GM06990 (cell line): ENCODE data around the gene MMP27.
A peak's percentile ranks its signal among the peaks of the same experiment; 100 is the strongest.

Experiments used
- DNase-seq: peaks from one replicate; pipeline ENCODE4 v3.0.0-alpha.2; 2011; ENCODE audit not compliant: insufficient read length; ENCODE audit errors: extremely low read depth
- H3K27me3 ChIP-seq: replicated peaks from 2 replicates; pipeline ENCODE4 v1.6.0; 2011; ENCODE audit warnings: low read length; ENCODE audit not compliant: control insufficient read depth, insufficient read depth
- H3K36me3 ChIP-seq: 2 replicates; pipeline ENCODE4 v1.5.1; 2011; ENCODE audit warnings: low read length; ENCODE audit not compliant: control insufficient read depth, insufficient read depth
- H3K4me3 ChIP-seq: replicated peaks from 2 replicates; pipeline ENCODE4 v1.5.1; 2011; ENCODE audit warnings: low read depth, mild to moderate bottlenecking, control low read depth, low read length
- CTCF ChIP-seq: IDR thresholded peaks from 2 replicates; pipeline ENCODE4 v1.5.1; 2011; ENCODE audit warnings: low read length, control low read depth, mild to moderate bottlenecking, inconsistent platforms; ENCODE audit not compliant: insufficient read depth, poor library complexity, severe bottlenecking

Gene MMP27

GRCh38 chr11:102666331-102666957 is 39.1 kb downstream of the MMP27 start:
- Histone ChIP-seq H3K27me3 (no peaks in the 10 kb centered on the region; the same call in 1 of the 2 replicates), H3K4me3 (no peak overlapping the region), H3K36me3 (no peaks in the 10 kb centered on the region)
- no peak for DNase-seq
- peak; percentile 89 for TF ChIP-seq CTCF

GRCh38 chr11:102664001-102664752 is 41.4 kb downstream of the MMP27 start:
- no peaks in the 10 kb centered on the region; the same call in none of the 2 replicates for H3K27me3 ChIP-seq
- H3K4me3 ChIP-seq, result no peak overlapping the region
- no peak for DNase-seq
- TF ChIP-seq CTCF, result peak; percentile 67
- no peaks in the 10 kb centered on the region for H3K36me3 ChIP-seq

- no peak for TF ChIP-seq CTCF
- H3K36me3 ChIP-seq, result no peaks in the 10 kb centered on the region
- H3K27me3 ChIP-seq, result no peaks in the 10 kb centered on the region; the same call in none of the 2 replicates
- no peak for DNase-seq
- no peak overlapping the region for H3K4me3 ChIP-seq
Measured at GRCh38 chr11:102662607-102663006, 43.0 kb downstream of the MMP27 start.

GRCh38 chr11:102661040-102661439 is 44.5 kb downstream of the MMP27 start:
- Histone ChIP-seq H3K4me3 (no peak overlapping the region), H3K36me3 (no peaks in the 10 kb centered on the region), H3K27me3 (no peaks in the 10 kb centered on the region; the same call in none of the 2 replicates)
- TF ChIP-seq CTCF, result no peak
- no peak for DNase-seq

GRCh38 chr11:102656528-102656927 is 49.0 kb downstream of the MMP27 start:
- no peak for TF ChIP-seq CTCF
- no peak for DNase-seq
- H3K4me3 ChIP-seq, result no peak overlapping the region
- H3K27me3 ChIP-seq, result no peaks in the 10 kb centered on the region; the same call in 1 of the 2 replicates
- H3K36me3 ChIP-seq, result no peaks in the 10 kb centered on the region

- no peak for DNase-seq
- Histone ChIP-seq H3K36me3 (no peaks in the 10 kb centered on the region), H3K4me3 (no peak overlapping the region), H3K27me3 (no peaks in the 10 kb centered on the region; the same call in 1 of the 2 replicates)
- TF ChIP-seq CTCF, result no peak
Measured at GRCh38 chr11:102655547-102655946, 50.0 kb downstream of the MMP27 start.
